HG03571 (cell line): Measurements from ENCODE around the gene ACTG1.
"Not testable (repeated sequence)": the region's sequence is repeated elsewhere in the genome, so short reads cannot be mapped to it uniquely, and the experiment has no call there.

Source experiments
- ATAC-seq: cut with Tn5 transposase; IDR thresholded peaks from one replicate; pipeline ENCODE4 v1.9.1; 2021; ENCODE audit not compliant: unreplicated experiment

The ACTG1 gene

DNA sequence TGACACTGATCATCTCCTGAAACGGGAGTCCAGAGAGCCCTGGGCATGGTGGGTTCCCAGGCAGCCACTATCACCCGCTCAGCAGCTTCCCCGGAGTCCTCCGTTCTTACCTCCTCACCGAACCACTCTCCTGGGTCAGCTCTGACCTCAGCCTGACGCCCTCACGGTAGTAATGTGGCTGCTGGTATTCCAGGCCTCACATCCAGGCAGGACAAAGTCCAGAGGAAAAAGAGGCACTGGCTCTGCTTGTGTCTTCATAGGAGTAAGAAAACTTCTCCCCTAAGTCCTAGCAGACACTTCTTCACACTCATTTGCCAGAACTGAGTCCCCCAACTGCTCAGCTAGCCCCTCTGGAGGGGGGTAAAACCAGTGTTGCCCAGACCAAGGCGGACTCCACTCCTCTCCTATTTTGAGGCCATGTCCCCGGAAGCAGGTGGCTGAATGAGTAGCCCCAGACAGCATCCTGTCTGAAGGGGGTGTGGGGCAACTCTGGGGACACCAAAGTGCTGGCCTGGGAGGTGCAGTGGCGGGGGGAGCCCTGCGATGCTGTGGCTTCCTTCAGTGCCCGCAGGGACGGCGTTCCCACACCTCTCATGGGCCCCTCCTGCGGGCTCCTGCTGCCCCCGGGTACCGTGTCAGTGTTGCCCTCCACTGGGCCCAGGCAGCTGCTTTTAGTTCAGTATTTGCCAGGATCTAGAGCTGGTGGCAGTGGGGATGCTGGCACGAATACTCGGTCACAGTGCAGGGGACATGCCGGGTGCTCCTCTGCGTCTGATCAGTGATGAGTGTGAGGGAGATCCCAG, 20.9 kb upstream of the ACTG1 start:
- ATAC-seq: no peak

DNA sequence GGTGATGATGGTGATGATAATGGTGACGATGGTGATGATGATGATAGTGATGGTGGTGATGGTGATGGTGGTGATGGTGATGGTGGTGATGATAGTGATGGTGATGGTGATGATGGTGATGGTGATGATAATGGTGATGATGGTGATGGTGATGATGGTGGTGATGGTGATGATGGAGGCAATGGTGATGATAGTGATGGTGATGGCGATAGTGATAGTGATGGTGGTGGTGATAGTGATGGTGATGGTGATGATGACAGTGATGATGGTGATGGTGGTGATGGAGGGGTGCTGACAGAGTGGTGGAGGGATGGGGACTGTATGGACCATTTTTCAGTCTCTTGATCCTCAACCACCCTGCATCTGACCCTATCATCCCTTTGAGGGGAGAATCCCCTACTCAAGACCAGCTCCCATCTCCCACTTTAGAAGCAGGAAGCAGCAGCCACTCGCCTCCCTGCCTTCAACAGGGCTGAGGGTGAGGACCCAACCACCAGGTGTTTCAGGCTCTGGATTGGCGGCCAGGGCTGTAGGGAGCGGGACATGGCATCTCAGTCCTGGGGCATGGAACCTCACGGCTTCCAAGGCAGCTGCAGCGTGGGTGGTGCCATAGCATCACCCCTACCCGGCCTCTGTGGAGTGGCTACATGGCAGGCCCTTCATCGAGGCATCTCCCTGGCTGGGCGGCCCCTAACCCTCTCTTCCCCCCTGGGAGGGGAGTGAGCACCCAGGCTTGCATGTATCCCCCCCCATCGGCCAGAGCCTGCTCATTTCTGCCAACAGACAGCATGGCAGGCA, 20.1 kb upstream of the ACTG1 start:
- no peak for ATAC-seq

DNA sequence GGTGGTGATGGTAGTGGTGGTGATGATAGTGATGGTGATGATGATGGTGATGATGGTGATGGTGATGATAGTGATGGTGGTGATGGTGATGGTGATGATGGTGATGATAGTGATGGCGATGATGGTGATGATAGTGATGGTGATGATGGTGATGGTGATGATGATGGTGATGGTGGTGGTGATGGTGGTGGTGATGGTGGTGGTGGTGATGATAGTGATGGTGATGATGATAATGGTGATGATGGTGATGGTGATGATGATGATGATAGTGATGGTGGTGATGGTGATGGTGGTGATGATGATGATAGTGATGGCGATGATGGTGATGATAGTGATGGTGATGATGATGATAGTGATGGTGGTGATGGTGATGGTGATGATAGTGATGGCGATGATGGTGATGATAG, 19.4 kb upstream of the ACTG1 start:
- not testable (repeated sequence) for ATAC-seq

DNA sequence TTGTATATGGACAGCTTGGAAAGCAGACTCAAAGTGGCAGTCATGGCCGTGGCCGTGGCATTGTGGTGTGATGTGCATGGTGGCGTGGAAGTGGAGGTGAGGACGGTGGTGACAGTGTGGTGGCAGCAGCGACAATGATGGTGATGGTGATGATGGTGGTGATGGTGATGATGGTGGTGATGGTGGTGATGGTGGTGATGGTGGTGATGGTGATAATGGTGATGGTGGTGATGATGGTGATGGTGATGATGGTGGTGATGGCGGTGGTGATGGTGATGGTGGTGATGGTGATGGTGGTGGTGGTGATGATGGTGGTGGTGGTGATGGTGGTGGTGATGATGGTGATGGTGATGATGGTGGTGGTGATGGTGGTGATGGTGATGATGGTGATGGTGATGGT, 18.4 kb upstream of the ACTG1 start:
- ATAC-seq: not testable (repeated sequence)

DNA sequence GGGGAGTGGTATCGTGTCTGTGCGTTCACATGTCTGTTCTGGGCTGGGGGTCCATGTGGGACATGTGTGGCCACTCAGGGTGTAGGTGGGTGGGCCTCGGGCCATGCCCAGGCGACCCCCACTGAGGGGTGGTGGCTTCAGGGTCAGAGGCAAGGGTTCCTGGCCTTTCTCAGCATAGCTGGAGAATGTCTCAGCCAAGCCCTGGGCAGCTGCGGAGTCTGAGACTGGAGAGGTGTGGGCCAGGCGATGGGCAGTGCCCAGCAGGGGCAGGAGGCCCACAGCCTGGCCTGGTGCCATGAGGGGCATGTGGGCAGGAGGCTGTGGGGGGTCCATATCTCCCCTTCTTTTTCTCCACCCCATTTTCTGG, 16.8 kb upstream of the ACTG1 start:
- no peak for ATAC-seq

GRCh38 chr17:81528651-81529436, 16.2 kb upstream of the ACTG1 start:
- ATAC-seq: no peak

GRCh38 chr17:81528384-81528650, 15.7 kb upstream of the ACTG1 start:
- ATAC-seq: no peak

GRCh38 chr17:81527591-81528383, 15.2 kb upstream of the ACTG1 start, which contains the start of gene FSCN2:
TSS of gene FSCN2 (plus strand) at chr17:81528377. CDS start at chr17:81528532, 155 bp downstream.
- ATAC-seq: no peak

GRCh38 chr17:81526662-81527571, 14.3 kb upstream of the ACTG1 start:
- ATAC-seq: no peak

DNA sequence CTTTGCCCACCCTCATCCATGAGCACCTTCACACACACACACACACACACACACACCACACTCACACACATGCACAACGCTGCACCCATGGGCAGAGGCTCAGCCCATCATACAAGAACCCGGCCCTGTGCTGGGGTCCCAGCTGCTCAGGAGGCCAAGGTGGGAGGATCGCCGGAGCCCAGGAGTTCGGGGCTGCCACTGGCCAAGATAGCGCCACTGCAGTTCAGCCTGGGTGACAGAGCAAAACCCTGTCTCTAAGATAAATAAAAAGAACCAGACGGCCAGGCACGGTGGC, 12.2 kb upstream of the ACTG1 start:
- ATAC-seq: no peak

DNA sequence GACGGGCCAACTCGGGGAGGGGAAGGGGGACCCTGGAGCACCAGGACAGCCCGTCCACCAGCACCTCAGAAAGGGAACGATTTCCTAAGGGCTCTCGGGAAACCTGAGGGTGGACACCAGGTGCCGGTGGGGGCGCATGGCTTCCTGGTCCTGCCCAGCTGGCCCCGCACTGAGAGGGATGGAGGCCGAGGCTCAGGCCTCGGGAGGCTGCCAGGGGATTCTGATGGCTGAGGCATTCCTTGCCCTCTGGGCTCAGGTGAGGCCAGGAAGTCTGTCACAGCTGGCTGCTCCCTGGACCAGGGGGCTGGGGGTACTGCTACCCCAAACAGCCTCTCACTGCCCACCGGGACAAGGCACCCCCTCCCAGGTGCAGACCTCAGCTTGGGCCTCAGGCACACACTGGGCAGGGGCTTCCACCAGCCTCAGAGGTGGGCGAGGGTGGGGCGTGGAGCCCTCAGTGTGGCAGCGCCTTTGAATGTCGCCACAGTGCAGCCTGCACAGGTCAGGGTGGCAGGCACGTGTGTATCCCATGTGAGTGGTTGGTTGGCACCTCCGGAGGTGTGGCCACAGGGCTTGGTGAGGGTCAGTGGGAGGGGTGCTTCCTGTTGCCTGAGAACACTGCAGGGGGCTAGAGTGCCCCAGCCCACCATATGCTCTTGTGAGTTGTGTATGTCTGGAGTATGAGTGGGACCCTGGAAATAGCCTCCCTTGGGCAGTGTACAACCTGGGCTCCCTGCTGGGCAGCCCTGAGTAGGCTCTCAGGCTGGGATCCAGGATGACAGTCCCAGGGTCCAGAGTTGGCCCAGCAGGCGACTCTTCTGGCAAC, 11.7 kb upstream of the ACTG1 start:
- ATAC-seq: no peak

GRCh38 chr17:81523402-81524038, 10.9 kb upstream of the ACTG1 start:
- ATAC-seq: no peak

GRCh38 chr17:81522491-81523401, 10.1 kb upstream of the ACTG1 start:
- no peak for ATAC-seq

- ATAC-seq: no peak
Measured at GRCh38 chr17:81520021-81520901, 7.7 kb upstream of the ACTG1 start.

GRCh38 chr17:81519284-81520020, 6.9 kb upstream of the ACTG1 start:
- no peak for ATAC-seq

DNA sequence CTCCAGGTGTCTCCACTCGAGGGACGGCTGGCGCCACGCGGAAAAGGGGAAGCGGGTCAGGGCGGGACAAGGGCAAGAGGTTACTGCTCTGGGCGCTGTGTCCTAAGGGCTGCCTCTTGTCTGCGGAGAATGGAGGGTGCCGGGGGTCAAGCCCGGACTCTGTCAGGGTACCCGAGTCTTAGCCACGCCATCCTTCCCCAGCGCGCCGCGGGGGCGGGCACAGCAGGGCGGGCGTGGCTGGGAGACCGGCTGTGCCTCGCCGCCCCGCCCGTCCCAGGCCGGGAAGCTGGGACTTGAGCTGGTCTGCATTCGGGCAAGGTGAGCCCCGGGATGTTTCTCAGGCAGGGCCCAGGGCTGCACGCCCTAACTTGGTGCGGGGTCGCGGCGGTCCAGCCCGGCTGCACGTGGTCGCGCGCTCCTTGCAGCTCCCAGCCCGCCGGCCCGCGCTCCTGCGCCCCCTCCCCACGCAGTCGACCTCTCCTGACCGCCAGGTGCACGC, 6.2 kb upstream of the ACTG1 start:
- no peak for ATAC-seq
